ENCODE data around the gene GKAP1.

DNA sequence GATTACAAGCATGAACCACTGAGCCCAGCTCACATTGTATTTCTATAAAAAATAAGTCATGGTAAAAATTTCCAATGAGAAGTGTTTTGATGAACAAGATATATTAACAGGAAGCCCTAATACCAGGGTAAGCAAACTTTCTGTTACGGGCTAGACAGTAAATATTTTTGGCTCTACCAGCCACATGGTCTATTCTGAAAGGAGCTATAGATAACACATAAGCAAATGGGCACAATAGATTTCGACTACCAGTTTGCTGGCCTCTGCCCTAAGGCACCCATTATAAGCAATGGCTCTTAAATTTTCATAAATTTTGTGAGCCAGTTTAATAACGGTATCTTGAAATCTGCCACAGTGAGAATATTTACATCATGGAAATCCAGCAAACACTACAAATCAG is 118.0 kb downstream of the GKAP1 start:
- TF ChIP-seq ZNF263 (CRISPR knock-in tag; IDR thresholded peaks at IDR 0.05; ENCODE audit: low read depth) (no peak), CREB1 (CRISPR knock-in tag; IDR thresholded peaks at IDR 0.05) (no peak)
- TF ChIP-seq, protein P1, sequence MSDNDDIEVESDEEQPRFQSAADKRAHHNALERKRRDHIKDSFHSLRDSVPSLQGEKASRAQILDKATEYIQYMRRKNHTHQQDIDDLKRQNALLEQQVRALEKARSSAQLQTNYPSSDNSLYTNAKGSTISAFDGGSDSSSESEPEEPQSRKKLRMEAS (CRISPR knock-in tag; IDR thresholded peaks at IDR 0.05) = no peak
- TF ChIP-seq, protein P2, sequence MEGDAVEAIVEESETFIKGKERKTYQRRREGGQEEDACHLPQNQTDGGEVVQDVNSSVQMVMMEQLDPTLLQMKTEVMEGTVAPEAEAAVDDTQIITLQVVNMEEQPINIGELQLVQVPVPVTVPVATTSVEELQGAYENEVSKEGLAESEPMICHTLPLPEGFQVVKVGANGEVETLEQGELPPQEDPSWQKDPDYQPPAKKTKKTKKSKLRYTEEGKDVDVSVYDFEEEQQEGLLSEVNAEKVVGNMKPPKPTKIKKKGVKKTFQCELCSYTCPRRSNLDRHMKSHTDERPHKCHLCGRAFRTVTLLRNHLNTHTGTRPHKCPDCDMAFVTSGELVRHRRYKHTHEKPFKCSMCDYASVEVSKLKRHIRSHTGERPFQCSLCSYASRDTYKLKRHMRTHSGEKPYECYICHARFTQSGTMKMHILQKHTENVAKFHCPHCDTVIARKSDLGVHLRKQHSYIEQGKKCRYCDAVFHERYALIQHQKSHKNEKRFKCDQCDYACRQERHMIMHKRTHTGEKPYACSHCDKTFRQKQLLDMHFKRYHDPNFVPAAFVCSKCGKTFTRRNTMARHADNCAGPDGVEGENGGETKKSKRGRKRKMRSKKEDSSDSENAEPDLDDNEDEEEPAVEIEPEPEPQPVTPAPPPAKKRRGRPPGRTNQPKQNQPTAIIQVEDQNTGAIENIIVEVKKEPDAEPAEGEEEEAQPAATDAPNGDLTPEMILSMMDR (IDR thresholded peaks at IDR 0.05) = no peak

Measured in WTC11 (cell line).